HG02798 (cell line): Measurements from ENCODE around the gene SDF4.
"Not testable (repeated sequence)": the region's sequence is repeated elsewhere in the genome, so short reads cannot be mapped to it uniquely, and the experiment has no call there.

ENCODE experiments used
- ATAC-seq: cut with Tn5 transposase; IDR thresholded peaks from one replicate; pipeline ENCODE4 v1.9.1; 2021; ENCODE audit warnings: mild to moderate bottlenecking; ENCODE audit not compliant: unreplicated experiment, poor library complexity

The SDF4 gene

DNA sequence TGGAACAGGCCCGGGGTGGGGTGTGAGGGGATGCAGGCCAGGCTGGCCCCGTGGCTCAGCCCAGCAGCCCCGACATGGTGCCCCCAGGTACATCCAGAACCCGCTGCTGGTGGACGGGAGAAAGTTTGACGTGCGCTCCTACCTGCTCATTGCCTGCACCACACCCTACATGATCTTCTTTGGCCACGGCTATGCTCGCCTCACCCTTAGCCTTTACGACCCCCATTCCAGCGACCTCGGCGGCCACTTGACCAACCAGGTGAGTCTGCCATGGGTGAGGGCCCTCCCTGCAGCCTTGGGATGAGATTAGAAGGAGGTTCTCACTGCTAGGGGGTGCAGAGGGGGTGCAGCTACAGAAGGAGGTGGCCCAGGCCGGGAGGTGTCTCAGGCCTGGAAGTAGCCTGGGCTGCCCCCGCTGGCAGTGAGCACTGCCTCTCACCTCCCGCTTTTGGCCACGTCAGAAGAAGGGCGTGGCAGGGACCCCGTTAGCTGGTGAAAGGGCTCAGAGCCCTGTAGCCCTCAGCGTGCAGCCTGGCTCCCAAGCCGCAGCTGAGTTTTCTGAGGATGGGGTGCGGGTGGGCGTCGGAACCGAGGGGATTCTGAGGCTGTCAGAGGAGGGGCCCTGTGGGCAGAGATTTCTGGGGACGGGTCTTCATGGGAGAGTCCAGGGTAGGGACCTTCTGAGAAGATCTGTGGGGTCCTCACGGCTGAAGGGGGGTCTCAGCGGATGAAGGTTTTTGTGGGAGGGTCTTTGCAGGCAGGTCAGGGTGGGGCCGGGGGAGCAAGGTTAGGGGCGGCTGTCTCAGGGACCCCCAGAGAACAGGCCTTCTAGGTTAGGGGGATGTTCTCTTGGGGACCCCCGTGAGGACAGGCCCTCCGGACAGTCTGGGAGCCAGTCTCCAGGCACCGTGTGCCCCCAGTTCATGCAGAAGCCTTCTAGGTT is 47.7 kb downstream of the SDF4 start:
- ATAC-seq: no peak

DNA sequence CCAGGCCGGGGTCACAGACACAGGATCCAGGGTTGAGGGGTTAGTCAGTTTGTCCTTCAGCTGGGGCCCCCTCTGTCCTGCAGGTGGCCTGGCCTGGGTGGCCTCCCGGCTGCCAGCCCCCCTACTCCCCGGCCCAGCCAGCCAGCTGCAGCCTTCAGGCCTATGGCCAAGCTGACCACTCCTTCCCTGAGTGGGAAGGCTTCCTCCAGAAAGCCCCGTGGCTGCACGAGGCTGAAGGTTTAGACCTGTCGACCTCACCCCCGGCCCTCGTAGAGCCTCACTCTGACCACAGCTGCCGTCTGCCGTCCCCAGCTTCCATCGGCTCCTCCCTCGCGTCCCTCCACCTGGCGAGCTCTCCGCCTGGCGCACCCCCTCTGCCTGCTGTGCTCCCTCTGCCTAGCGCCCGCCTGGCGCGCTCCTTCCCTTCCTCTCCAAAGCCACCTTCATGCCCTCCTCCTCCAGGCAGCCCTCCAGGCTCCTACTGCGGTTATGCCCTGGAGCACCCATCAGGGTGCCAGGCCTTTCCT is 48.5 kb downstream of the SDF4 start:
- ATAC-seq: no peak

DNA sequence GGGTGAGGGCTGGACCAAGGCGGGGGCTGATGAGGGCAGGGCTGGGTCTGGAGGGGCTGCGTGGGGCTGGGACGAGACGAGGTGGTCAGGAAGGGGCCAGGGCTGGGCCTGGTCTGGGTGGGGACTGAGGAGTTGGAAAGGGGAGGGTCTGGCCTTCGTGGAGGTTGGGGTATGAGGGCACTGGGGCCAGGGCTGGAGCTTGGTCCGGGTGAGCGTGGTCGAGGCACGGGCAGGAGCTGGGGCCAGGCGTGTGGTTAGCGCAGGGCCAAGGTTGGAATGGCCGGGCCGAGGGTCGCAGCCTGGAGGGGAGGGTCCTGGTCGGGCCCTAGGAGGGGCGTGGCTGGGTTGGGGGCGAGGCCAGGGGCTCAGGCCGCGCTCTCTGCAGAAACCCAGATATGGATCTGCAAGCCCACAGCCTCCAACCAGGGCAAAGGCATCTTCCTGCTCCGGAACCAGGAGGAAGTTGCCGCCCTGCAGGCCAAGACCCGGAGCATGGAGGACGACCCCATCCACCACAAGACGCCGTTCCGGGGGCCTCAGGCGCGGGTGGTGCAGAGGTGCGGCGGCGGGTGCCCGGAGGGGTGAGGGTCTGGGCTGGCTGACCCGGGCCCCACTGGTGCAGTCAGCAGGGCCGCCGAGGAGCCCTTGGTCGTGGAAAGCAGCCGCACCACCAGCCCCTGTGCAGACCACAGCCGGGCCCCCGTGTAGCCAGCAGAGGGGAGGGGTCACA is 49.1 kb downstream of the SDF4 start:
- ATAC-seq: no peak

DNA sequence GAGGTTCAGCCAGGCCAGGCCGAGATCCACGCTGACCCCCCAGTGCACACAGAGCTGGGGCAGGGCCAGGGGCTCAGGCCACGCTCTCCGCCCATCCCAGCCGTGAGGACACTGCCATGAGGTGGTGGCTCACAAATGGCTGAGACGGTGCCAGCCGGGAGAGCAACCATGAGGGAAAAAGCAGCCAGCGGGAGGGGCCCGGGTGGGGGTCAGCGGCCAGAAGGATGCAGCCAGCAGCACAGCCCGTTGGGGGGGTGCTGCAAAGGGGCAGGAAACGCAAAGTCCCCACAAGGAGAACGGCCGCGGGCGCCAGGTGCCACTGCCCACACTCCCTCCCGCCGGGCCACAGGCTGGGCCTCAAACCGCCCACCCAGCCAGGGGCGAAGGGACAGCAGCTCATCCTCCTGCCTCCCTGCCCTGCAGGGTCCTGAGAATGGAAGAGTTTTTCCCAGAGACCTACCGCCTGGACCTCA is 49.8 kb downstream of the SDF4 start:
- no peak for ATAC-seq

DNA sequence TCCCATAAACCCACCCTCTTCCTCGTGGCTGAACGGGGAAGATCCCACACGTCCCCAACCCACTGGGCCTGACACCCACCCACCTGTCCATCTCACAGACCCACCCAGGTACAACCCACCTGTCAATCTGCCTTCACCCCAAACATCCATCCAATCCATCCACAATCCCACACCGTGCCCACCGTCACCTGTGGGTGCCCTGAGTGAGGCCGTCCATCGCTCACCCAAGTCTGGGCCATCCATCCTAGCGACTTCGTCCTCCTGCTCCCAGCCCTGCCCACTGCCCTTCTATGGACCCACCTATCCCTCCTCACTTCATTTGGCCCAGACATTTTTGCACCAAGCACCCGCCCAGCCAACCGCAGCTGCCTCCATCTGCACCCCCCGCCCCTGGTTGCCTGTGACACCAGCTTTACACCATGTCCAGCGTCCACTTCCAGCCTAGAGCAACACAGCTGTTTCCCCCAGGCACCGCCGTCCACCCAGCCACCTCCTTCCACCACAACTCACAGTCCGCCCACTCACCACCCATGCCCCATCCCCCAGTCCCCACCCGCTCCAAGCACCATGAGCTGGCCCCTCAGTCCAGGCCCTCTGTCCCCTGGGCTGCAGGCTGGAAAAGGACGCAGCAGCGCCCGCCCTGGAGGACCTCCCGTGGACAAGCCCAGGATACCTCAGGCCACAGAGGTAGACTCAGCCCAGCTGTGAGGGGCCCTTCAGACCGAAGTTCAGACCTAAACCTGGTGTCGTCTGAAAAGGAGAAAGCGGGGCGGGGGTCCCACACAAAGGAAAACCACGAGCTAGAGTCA is 50.5 kb downstream of the SDF4 start:
- ATAC-seq: no peak

DNA sequence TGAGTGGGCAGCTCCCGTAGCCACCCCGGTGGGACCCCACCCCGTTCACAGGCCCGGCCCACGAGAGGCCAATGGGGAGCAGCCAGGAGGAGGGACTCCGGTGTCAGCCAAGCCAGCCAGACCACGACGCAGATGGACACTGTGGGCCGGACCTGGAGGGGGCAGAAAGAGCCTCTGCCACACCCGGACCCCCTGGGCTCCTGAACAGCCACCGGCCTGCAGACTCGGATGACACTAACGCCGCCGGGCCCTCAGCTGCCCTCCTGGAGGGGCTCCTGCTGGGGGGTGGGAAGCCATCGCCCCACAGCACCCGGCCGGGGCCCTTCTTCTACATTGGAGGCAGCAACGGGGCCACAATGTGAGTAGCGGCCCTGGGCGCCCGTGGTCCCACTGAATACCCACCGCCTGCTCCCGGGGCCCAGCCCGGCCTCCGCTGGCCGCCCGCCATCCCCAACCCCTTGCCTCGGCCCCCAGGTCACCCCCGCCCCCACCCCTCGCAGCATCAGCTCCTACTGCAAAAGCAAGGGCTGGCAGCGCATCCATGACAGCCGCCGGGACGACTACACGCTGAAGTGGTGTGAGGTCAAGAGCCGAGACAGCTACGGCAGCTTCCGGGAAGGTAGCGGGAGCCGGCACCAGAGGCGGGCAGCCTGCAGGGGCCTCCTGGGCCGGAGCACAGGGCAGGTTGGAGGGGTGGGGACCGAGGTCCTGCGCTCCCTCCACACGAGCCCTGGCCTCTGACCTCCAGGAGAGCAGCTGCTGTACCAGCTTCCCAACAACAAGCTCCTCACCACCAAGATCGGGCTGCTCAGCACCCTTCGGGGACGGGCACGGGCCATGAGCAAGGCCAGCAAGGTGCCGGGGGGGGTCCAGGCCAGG is 51.6 kb downstream of the SDF4 start:
- ATAC-seq: no peak

DNA sequence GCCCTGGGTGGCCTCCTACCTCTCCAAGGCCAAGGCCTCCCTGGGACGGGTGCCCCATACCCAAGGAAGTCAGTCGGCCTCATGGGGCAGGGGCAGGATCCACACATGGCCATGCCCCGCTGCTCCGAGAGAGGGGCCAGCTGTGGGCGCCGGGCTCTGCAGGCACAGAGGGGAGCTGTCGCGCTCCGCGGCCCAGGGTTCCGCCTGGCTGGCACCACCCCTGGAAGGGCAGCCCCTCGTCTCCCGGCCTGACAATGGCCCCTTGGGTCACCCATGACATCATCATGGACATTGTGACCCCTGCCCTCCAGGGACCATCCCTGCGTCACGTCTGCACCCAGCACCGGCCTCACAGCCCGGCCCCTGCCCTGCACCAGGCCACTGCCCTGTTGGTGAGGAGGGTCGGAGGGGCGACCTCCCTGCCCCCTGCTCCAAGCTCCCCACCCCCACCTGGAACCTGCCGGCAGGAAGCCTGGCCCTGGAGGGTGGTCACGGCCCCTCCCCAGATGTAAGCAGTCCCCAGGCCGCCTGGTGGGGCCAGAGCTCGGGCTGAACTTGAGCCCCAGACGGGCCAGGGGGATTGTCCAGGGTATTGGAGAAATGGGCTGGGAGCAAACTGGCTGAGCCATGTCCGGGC is 52.3 kb downstream of the SDF4 start:
- no peak for ATAC-seq

DNA sequence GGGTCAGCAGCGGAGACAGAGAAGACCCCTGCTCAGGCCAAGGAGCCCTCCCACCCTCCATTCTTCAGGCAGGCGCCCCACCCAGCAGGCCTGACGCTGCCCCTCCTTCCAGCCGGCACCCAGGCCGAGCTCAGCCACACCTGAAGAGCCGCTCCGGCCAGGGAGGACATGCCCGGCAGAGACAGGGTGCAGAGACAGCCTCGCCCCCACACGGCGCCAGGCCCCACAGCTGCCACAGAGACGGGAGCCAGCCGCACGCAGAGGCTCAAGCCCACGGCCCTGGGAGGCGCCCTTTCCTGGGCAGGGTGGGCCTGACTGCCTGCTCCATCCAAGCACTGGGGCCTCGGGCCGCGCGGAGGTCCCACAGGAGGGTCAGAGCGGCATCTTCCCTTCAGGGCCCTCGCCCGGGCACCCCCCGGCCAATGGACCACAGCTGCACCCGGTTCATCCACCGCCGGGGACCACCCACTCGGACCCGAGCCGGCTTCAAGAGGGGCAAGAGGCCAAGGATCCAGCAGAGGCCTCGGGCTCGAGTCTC is 52.9 kb downstream of the SDF4 start:
- ATAC-seq: no peak

DNA sequence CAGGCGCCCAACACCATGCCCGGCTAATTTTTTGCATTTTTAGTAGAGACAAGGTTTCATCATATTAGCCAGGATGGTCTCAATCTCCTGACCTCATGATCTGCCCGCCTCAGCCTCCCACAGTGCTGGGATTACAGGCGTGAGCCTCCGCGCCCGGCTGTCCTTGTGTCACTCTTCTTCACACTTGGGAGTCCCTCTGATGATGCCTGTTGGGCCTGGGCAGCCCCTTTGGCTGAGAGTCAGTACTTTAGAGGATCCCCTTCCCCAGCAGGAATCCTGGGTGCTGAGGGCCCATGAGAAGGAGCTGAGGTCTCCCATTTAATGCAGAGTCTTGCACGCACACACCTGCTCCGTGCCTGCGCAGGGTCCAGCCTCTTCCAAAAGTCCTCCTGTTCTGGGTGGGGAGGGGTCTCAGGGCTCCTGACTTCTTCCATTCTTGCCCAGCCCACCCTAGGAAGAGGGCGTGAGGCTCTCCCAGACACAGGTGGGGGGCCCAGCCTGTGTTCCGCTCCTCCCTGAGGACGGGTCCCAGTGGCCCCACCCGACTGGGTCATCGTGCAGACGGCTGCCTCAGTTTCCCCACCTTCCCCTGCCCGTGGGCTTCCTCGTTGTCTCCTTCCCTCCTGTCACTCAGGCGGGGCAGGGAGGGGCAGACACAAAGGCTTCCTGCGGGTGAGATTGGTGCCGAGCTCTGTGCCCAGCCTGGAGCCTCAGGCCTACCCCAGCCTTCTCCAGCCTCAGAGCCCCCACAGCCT is 54.2 kb downstream of the SDF4 start:
- no peak for ATAC-seq

DNA sequence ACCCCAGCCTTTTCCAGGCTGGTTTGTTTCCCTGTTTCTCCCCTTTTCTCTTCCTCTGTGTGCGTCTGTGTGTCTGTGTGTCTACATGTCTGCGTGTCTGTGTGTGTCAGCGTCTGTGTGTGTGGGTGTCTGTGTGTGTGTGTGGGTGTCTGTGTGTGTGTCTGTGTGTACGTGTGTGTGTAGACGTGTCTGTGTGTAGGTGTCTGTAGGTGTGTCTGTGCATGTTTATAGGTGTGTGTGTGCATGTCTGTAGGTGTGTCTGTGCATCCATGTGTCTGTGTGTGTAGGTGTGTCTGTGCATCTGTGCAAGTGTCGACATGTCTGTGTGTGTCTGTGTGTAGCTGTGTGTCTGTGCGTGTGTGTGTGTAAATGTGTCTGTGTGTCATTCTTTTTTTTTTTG is 54.9 kb downstream of the SDF4 start:
- no peak for ATAC-seq

DNA sequence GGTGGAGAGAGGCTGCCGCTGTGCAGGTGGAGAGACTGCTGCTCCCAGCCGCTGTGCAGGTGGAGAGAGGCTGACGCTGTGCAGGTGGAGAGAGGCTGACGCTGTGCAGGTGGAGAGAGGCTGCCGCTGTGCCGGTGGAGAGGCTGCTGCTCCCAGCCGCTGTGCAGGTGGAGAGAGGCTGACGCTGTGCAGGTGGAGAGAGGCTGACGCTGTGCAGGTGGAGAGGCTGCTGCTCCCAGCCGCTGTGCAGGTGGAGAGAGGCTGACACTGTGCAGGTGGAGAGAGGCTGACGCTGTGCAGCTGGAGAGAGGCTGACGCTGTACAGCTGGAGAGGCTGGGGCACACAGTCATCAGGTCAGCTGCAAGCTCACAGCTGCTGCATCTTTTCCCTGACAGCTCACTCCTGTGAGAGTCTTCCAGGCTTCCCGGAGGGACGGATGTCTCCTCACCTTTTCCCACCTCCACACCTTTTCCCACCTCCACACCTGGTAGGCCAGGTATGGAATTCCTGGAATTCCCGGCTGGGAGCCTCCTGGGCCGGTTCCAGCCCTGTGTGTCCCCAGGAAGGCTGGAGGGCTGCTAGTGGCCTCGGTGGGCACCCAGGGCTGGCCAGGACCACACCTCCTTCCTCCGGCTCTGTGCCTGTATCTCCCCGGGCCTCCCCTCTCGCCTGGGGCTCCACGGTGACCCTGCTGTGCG is 55.6 kb downstream of the SDF4 start:
- not testable (repeated sequence) for ATAC-seq

DNA sequence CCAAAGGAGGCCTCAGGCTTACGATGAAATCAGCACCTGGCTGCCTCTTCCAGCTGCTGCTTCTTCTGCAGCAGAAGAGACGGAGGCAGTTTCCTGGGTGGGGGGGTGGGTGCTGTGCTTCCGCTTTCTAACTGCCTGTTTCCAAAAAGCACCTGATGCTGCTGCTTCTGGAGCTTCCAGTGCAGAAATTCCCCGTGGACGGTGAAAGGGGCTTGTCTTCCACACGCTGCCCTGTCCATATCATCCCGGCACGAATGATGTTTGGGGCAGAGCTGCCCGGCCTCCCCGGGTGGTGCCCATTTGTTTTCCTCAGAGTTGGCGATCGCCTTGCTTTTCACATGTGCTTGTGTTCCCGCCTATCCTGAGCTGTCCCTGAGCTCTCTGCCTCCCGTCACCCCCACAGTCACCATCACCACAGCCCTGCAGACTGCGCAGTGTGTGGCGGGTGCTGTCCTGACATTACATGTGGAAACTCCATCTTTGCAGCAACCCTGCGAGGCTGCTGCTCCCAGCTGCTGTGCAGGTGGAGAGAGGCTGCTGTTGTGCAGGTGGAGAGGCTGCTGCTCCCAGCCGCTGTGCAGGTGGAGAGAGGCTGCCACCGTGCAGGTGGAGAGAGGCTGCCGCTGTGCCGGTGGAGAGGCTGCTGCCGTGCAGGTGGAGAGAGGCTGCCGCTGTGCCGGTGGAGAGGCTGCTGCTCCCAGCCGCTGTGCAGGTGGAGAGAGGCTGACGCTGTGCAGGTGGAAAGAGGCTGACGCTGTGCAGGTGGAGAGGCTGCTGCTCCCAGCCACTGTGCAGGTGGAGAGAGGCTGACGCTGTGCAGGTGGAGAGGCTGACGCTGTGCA is 56.4 kb downstream of the SDF4 start:
- ATAC-seq: no peak

DNA sequence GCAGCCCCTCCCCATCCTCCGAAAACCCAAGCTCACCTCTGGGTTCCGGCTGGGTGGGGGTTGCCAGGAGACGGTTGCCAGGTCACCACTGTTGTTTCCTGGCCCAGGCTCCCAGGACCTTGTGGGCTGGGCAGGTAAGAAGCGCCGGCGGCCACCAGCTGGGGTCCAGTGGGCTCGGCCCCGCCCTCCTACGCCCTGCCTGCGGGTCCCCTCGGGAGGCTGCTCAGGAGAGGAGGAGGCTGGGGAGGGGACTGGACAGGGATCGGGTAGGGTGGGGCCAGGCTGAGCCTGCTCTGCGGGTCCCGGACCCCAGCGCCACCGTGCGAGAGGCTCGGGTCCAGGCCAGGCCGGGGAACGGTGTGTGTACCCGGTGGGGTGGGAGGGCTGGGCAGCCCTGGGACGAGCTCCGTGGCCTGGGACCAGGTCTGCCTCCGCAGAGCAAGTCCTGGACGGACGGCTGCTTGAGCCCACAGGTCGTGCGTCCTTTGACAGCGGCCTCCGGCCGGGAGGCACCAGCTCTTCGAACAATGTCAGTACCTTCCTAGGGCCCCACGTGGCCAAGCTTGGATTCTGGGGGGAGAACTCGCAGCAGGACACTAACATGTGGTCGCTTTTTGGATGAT is 57.9 kb downstream of the SDF4 start, which contains the start of gene TTLL10:
Gene TTLL10, plus strand, starts transcription at position 88 of the 623 bp plus-strand sequence. CDS start 5,336 bp downstream, outside the sequence.
- no peak for ATAC-seq

DNA sequence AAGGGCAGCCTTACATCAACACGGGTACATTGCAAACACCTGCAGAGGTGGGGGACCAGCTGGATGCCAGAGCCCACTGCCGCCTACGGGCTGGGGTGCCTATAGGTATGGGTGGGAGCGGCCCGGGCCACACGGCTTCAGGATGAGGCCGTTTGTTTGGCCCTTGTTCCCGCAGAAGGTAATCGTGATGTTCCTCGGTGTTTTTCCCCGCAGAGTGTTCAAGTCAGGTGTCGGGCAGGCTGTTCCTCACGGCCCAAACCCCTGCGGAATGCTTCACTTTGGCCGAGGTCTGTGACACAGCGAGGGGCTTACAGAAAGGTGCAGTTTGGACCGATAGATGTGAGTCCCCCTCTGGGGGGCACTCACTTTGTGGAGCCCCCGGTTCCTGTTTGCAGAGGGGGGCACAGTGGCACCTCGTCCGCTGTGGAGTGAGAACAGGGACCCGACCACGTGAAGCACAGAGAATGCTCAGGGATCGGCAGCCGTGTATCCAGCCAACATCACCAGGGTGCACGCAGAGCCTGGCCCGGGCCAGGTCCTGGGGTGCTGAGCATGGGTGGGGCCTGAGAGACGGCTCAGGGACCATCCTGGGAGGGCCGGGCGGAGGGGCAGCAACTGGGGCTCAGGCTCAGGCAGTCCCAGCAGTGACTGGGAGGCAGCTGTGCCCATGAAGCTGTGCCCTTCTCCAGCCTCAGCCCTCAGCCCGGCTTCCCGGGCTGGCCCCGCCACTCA is 58.6 kb downstream of the SDF4 start:
- ATAC-seq: no peak
